ENCODE results near the gene TMED1.

The TMED1 gene

GRCh38 chr19:10854350-10855089 is 18.5 kb upstream of the TMED1 start:
- Histone ChIP-seq H3K4me1 (ENCODE audit: insufficient read depth, low read length, severe bottlenecking) (no peaks in the 10 kb centered on the region), H3K27me3 (ENCODE audit: insufficient read depth, low read length) (peaks cover 4% of the 10 kb centered on the region; the same call in 1 of the 2 replicates), H3K27ac (ENCODE audit: low read depth, low read length, poor library complexity, severe bottlenecking) (no peak overlapping the region), H3K79me2 (ENCODE audit: insufficient read depth, low read length) (no peaks in the 10 kb centered on the region), H3K9me2 (ENCODE audit: low read depth, low read length) (no peaks in the 10 kb centered on the region), H4K20me1 (ENCODE audit: insufficient read depth, low read length) (no peaks in the 10 kb centered on the region), H3F3A (ENCODE audit: insufficient read depth, low read length) (no peaks in the 10 kb centered on the region), H3K36me3 (ENCODE audit: insufficient read depth, low read length) (no peaks in the 10 kb centered on the region), H3K9me3 (ENCODE audit: low read length) (no peaks in the 10 kb centered on the region), H3K4me2 (ENCODE audit: low read length) (no peak overlapping the region), H3K9ac (ENCODE audit: low read length) (no peak overlapping the region), H2AFZ (ENCODE audit: low read length) (no peak overlapping the region), H3K4me3 (ENCODE audit: low read depth, low read length, poor library complexity, severe bottlenecking) (no peak overlapping the region)
- no peak for TF ChIP-seq CTCF (IDR thresholded peaks at IDR 0.05; ENCODE audit: low read length)
- no peak for TF ChIP-seq EZH2 (IDR thresholded peaks at IDR 0.05; ENCODE audit: borderline replicate concordance, low read length)

GRCh38 chr19:10852941-10853340 is 16.9 kb upstream of the TMED1 start:
- no peak overlapping the region for H3K4me3 ChIP-seq (ENCODE audit: low read depth, low read length, poor library complexity, severe bottlenecking)
- H2AFZ ChIP-seq (ENCODE audit: low read length), result no peak overlapping the region
- no peak overlapping the region for H3K9ac ChIP-seq (ENCODE audit: low read length)
- peaks cover 4% of the 10 kb centered on the region; the same call in 1 of the 2 replicates for H3K27me3 ChIP-seq (ENCODE audit: insufficient read depth, low read length)
- H3K9me2 ChIP-seq (ENCODE audit: low read depth, low read length), result no peaks in the 10 kb centered on the region
- no peaks in the 10 kb centered on the region for H3K4me1 ChIP-seq (ENCODE audit: insufficient read depth, low read length, severe bottlenecking)
- H3K79me2 ChIP-seq (ENCODE audit: insufficient read depth, low read length), result no peaks in the 10 kb centered on the region
- TF ChIP-seq CTCF (IDR thresholded peaks at IDR 0.05; ENCODE audit: low read length) (no peak), EZH2 (IDR thresholded peaks at IDR 0.05; ENCODE audit: borderline replicate concordance, low read length) (no peak)
- no peak overlapping the region for H3K27ac ChIP-seq (ENCODE audit: low read depth, low read length, poor library complexity, severe bottlenecking)
- no peaks in the 10 kb centered on the region for H4K20me1 ChIP-seq (ENCODE audit: insufficient read depth, low read length)
- H3K4me2 ChIP-seq (ENCODE audit: low read length), result no peak overlapping the region
- H3F3A ChIP-seq (ENCODE audit: insufficient read depth, low read length), result no peaks in the 10 kb centered on the region
- no peaks in the 10 kb centered on the region for H3K36me3 ChIP-seq (ENCODE audit: insufficient read depth, low read length)
- no peaks in the 10 kb centered on the region for H3K9me3 ChIP-seq (ENCODE audit: low read length)

- no peak overlapping the region for H3K4me3 ChIP-seq (ENCODE audit: low read depth, low read length, poor library complexity, severe bottlenecking)
- H3K9me2 ChIP-seq (ENCODE audit: low read depth, low read length), result no peaks in the 10 kb centered on the region
- no peaks in the 10 kb centered on the region for H4K20me1 ChIP-seq (ENCODE audit: insufficient read depth, low read length)
- no peak for TF ChIP-seq EZH2 (IDR thresholded peaks at IDR 0.05; ENCODE audit: borderline replicate concordance, low read length)
- no peak for TF ChIP-seq CTCF (IDR thresholded peaks at IDR 0.05; ENCODE audit: low read length)
- H3K4me2 ChIP-seq (ENCODE audit: low read length), result no peak overlapping the region
- no peak overlapping the region for H2AFZ ChIP-seq (ENCODE audit: low read length)
- no peaks in the 10 kb centered on the region; the same call in 1 of the 2 replicates for H3K36me3 ChIP-seq (ENCODE audit: insufficient read depth, low read length)
- no peaks in the 10 kb centered on the region for H3K9me3 ChIP-seq (ENCODE audit: low read length)
- no peak overlapping the region for H3K9ac ChIP-seq (ENCODE audit: low read length)
- peaks cover 4% of the 10 kb centered on the region; the same call in 1 of the 2 replicates for H3K27me3 ChIP-seq (ENCODE audit: insufficient read depth, low read length)
- no peaks in the 10 kb centered on the region for H3K79me2 ChIP-seq (ENCODE audit: insufficient read depth, low read length)
- no peaks in the 10 kb centered on the region for H3K4me1 ChIP-seq (ENCODE audit: insufficient read depth, low read length, severe bottlenecking)
- no peaks in the 10 kb centered on the region for H3F3A ChIP-seq (ENCODE audit: insufficient read depth, low read length)
- H3K27ac ChIP-seq (ENCODE audit: low read depth, low read length, poor library complexity, severe bottlenecking), result no peak overlapping the region
Measured at GRCh38 chr19:10852098-10852800, 16.2 kb upstream of the TMED1 start.

Data from OCI-LY1 (cell line).